GM21367 (cell line): ENCODE data around the gene ZGRF1.
"Not testable (repeated sequence)": the region's sequence is repeated elsewhere in the genome, so short reads cannot be mapped to it uniquely, and the experiment has no call there.

Experiments
- ATAC-seq: cut with Tn5 transposase; IDR thresholded peaks from one replicate; pipeline ENCODE4 v1.9.1; 2021; ENCODE audit not compliant: unreplicated experiment

The ZGRF1 gene

DNA sequence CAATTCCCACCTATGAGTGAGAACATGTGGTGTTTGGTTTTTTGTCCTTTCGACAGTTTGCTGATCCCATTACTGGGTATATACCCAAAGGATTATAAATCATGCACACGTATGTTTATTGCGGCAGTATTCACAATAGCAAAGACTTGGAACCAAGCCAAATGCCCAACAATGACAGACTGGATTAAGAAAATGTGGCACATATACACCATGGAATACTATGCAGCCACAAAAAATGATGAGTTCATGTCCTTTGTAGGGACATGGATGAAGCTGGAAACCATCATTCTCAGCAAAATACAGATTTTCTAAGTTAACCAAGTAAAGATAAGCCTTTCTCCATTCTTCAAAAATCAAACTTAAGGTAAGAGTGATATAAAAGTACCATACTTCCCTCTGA is 82.4 kb downstream of the ZGRF1 start:
- ATAC-seq, result not testable (repeated sequence)

DNA sequence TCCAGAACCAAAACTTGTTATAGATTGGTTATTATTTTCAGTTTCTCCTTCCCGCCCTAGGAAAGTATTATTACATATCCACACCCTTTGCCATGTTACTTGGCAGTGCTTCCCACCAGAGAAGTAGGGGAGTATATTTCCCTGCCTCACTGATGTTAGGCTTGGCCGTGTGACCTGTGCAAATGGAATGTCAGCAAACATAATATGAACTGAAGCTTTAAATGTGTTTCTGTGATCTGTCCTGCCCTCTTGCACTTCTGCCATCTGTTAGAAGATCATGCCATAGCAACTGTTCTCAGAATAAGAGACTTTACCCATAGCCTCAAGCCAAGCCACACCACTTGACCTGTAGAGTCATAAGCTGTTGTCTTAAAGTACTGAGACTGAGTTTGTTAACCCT is 84.0 kb downstream of the ZGRF1 start:
- no peak for ATAC-seq

DNA sequence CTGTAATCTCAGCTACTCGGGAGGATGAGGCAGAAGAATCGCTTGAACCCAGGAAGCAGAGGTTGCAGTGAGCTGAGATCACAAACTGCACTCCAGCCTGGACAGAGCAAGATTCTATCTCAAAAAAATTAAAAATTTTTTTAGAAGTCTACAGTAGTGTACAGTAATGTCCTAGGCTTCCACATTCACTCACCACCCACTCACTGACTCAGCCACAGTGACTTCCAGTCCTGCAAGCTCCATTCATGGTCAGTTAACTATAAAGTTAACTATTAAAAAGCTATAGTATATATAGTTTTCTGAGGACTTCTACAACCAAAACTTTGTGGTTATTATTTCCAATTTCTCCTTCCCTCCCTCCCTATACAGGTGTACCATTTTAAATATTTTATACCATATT is 86.0 kb downstream of the ZGRF1 start:
- ATAC-seq, result no peak

DNA sequence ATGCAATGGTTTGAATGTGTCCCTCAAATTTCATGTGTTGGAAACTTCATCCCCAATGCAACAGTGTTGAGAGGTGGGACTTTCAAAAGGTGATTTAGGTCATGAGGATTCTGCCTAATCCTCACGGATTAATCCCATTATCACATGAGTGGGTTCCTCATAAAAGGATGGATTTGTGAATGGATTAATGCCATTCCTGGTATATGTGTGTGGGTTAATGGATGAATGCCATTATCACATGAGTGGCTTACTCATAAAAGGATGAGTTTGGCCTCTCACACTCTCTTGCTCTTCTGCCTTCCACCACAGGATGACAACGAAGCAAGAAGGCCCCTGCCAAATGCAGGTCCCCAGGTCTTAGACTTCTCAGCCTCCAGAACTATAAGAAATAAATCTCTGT is 90.2 kb downstream of the ZGRF1 start:
- ATAC-seq, result no peak

GRCh38 chr4:112545346-112545745 is 91.4 kb downstream of the ZGRF1 start:
- ATAC-seq, result no peak

GRCh38 chr4:112540695-112541094 is 96.0 kb downstream of the ZGRF1 start:
- no peak for ATAC-seq

- no peak for ATAC-seq
These were observed 100.6 kb downstream of the ZGRF1 start for GRCh38 chr4:112536123-112536522.

GRCh38 chr4:112532267-112532666 is 104.4 kb downstream of the ZGRF1 start:
- no peak for ATAC-seq

DNA sequence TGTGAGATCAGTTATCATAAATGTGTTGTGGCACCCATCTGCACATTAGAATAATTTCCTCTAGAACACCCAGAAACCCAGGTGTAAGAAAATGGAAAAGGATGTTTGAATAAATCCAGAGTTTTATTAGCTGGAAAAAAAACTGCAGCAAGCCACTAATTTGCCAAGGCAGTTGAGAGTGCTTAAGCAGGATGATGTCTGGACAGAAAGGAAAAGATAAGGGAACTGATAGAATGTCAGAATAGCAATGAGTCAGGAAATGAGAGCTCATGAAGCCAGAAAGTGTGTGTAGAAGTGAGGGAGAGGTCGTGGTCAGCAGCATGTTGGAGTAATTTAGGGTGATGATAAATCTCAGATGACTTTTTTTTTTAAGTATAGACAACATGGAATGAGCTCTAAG is 105.6 kb downstream of the ZGRF1 start:
- ATAC-seq, result no peak

- no peak for ATAC-seq
These were observed 110.6 kb downstream of the ZGRF1 start for GRCh38 chr4:112526061-112526460.

DNA sequence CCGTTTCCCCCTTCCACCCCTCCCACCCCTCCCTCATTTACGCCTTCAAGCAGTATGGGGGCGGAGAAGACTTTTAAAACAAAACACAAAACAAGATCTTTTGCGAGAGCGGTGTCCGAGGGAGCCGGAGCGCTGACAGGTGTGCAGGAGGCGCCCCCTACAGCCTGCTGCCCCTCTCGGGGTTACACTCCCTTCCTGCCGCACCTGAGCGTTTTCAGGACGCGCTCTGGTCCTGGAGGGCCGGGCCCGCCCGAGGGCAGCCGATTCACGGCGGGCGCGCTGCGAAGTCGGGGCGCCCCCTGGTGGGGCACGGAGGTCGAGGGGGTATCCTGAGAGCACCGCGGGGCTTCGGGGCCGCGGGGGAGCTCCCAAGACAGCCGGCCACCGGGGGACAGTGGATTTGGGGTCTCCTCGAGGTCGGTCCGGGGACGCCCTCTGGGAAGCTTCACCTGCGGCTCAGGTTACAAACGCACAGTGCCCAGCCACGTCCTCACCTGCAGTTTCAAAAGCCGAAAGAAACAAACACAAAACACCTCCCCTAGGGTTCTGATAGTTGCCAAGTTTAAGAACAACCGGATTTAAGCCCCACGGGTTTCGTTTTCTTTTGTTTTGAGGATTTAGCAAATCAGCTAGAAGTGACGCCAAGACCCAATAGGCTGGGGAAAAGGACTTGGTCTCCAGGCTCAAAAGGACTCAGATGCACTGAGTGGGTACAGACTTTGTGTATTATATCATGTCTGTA is 112.8 kb downstream of the ZGRF1 start:
- ATAC-seq, result peak; percentile 90

DNA sequence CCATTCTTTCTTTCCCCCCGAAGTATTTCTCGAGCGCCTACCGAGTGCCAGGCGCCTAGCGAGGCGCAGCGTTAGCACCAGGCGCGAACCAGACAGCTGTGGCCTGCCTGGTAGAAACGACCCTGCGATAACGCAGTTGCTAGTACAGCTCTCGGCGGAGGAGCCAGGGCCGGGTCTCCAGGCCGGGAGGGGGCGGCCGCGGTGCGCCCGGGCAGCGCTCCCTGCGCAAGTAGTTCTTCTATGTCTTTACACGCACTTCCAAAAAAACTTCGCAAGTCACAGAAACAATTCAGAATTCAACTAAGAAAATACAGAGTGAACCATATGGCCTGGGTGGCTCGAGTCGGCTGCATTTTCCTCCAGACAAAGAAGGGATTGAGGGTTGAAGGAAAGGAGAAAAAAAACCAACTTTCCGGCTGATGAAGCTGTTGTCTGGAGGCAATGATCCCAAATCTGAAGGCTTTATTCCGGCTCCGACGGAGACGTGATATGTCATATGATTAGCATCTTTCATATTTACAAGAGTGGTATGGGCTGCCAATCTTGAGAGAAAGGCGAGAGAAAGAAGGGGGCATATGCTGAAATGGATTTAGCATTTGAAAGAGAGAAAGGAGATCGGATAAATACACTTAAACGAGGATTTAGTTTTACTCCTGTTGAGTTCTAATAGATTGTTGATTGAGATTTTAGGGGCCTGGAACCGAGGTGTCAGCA is 113.5 kb downstream of the ZGRF1 start:
- ATAC-seq, result no peak

DNA sequence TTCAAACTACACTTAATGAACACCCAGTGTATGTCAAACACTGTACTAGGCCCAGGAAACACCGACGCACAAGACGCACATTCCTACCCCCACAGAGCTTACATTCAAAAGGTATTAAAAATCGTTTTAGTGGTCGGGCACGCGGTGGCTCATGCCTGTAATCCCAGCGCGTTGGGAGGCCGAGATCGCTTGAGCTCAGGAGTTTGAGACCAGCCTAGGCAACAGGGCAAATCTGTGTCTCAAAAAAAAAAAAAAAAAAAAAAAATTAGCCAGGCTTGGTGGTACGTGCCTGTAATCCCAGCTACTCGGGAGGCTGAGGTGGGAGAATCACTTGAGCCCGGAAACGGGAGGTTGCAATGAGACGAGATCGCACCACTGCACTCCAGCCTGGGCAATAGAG is 114.3 kb downstream of the ZGRF1 start:
- ATAC-seq, result not testable (repeated sequence)

DNA sequence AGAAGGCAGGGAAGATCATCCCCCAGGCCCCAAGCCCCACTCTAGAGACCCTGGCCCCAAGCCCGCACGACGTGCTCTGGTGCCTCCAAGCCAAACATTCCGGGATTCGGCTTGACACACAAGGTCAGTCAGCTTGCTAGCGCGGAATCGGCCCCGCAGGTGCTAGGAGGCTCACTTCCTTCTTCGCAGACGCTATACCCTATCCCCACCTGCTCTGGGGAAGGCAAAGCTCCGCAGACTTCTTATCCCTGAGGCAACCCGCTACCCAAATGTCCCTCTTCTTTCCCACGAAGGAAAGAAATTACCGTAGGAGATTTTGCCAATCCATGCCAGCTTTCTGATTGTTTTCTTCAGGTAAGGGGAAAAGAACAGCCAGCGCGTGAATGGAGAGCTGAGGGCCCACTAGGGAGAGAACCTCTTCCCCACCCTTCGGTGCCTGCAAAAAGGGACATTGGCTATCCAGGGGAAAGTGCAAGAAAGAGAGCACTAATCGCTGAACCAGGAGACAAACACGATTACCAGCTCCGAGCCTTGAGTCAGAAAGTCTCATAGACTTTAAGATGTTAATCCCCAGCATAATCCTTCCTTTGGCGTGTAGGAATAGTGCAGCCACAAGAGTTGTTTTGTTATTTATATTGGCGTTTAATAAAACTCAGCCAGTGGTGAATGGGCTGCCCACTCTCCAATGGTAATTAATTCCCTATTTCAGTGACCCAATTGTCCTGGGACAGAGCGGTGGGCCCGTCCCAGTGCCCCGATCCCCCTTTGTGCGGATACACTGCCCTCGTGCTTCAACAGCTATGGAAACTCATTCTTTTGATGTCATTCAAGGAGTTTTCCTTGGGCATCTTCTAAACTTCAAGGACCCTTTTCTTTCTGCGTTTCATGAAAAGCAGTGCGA is 115.3 kb downstream of the ZGRF1 start:
- ATAC-seq, result no peak

- ATAC-seq, result no peak
These were observed 116.0 kb downstream of the ZGRF1 start for GRCh38 chr4:112520598-112521122.

- no peak for ATAC-seq
These were observed 116.8 kb downstream of the ZGRF1 start for GRCh38 chr4:112519689-112520597.

DNA sequence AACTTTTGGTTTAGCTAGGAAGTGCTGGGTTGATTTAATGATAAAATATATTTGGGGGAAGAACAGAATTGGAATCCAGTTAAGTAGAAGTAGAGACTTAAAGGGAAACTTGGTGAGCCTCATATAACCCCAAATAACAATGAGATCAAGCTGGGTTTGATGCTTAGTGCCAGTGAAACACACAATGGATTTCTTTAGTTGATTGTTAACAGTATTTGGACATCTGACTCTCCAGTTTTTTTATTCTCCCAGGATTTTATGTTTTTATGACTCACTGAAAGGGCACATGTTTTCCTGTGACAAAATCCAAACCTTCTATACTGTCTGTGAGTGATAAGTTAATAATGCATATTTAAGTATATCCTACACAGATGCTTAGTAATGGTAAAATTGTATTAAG is 118.0 kb downstream of the ZGRF1 start:
- ATAC-seq, result no peak

DNA sequence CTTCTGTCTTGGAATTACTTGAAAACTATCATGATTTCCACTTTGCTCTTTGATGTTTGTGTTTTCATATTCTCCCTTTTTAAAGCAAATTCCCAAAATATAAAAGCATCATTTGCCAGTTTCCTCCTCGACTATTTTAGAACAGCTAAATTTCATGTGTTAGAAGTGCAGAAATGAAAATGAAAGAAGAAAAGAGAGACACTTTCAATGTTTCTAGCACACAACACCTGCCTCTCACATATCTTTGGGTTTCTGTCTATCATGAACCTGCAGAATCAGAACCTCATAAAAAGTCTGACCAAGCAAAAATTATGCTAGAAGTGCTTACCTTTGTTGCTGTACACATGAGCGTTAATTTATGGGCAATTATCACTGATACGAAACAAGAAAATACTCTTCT is 118.8 kb downstream of the ZGRF1 start:
- ATAC-seq, result no peak

DNA sequence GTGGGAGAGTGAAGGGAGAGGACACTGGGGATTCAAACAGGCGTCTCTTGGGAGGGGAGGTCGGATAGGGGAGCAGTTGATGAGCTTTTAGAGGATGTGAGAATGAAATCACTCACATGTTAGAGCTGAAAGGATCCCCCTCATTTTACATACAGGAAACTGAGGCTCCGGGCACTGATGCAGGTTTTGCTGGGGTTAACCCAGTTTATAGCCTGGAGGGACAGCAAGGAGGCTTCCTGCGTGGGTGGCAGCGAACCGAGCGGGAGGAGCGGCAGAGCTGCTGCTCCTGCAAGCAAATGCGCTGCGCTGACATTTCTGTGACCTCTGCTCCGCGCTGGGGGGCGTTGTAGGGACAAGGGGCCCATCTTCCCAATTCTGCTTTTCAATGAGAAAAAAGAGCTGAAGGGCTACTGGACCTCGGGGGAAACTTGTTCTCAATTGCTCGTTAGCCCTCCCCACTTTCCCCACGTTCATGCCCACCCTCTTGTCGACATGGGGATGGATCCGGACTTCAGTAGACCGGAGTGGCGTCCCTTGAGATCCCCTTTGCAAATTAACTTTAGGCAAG is 119.6 kb downstream of the ZGRF1 start:
- ATAC-seq, result peak; percentile 21

DNA sequence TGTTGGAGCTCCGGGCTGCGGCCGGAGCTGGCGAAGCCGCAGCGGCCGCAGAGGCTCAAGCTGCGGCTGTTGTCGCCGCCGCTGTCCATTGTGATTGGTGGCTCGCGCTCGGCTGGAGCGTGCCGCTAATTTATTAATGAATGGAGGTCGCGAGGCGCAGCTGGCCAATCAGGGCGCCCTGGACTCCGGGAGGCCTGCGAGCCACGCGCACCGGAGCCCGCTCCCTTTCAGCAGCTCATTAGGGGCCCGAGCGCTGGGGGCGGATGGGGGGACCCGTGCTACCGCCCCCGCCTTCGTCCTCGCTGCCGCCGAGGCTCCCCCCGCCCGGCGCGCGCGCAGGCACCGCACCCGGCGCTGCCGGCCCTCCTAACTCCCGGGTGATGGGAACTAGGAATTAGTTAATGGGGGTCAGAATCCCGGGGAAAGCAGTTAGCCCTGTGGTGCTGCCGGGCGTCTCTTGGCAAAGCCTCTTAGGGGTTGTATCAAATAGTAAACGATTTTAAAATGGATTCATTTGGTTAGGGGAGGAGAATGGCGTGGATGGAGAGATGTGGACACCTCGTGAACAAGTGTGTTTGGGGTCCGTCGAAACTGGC is 120.1 kb downstream of the ZGRF1 start:
- peak; percentile 19 for ATAC-seq
